ENCODE results near the gene PARVB.

Gene PARVB

GRCh38 chr22:44030051-44030701 lies 6.1 kb downstream of the PARVB start:
- Histone ChIP-seq H3K27ac (ENCODE audit: low read length) (no peak overlapping the region), H3K4me3 (ENCODE audit: low read length) (no peak overlapping the region), H3K79me2 (ENCODE audit: low read length) (peaks cover 91% of the 10 kb centered on the region)

GRCh38 chr22:44030702-44031082 lies 6.6 kb downstream of the PARVB start:
- Histone ChIP-seq H3K4me1 (ENCODE audit: low read length) (peaks cover 30% of the 10 kb centered on the region), H3K9me3 (ENCODE audit: insufficient read depth, low read length) (no peaks in the 10 kb centered on the region), H3K27me3 (ENCODE audit: low read depth, low read length) (no peaks in the 10 kb centered on the region), H3K79me2 (ENCODE audit: low read length) (peaks cover 88% of the 10 kb centered on the region), H3K4me2 (ENCODE audit: low read length) (no peak overlapping the region), H4K20me1 (ENCODE audit: insufficient read depth, low read length) (peaks cover 64% of the 10 kb centered on the region), H2AFZ (ENCODE audit: low read depth, low read length) (no peak overlapping the region), H3K4me3 (ENCODE audit: low read length) (no peak overlapping the region), H3K36me3 (replicated peaks; ENCODE audit: low read depth, low read length) (peaks cover 19% of the 10 kb centered on the region), H3K9ac (ENCODE audit: low read length) (no peak overlapping the region), H3K27ac (ENCODE audit: low read length) (no peak overlapping the region)
- no peak for TF ChIP-seq EZH2phosphoT487 (IDR thresholded peaks at IDR 0.05; ENCODE audit: low read depth)
- no peak for TF ChIP-seq CTCF (IDR thresholded peaks at IDR 0.05; ENCODE audit: low read depth, low read length)

More at GRCh38 chr22:44030051-44030701, 6.1 kb downstream of the PARVB start:
- H3K36me3 ChIP-seq (replicated peaks; ENCODE audit: low read depth, low read length): peaks cover 19% of the 10 kb centered on the region
- no peak overlapping the region for H2AFZ ChIP-seq (ENCODE audit: low read depth, low read length)
- peaks cover 60% of the 10 kb centered on the region for H4K20me1 ChIP-seq (ENCODE audit: insufficient read depth, low read length)
- H3K4me2 ChIP-seq (ENCODE audit: low read length): no peak overlapping the region
- H3K27me3 ChIP-seq (ENCODE audit: low read depth, low read length): no peaks in the 10 kb centered on the region
- H3K9me3 ChIP-seq (ENCODE audit: insufficient read depth, low read length): no peaks in the 10 kb centered on the region
- no peak for TF ChIP-seq CTCF (IDR thresholded peaks at IDR 0.05; ENCODE audit: low read depth, low read length)
- TF ChIP-seq EZH2phosphoT487 (IDR thresholded peaks at IDR 0.05; ENCODE audit: low read depth): no peak
- no peak overlapping the region for H3K9ac ChIP-seq (ENCODE audit: low read length)
- H3K4me1 ChIP-seq (ENCODE audit: low read length): peaks cover 30% of the 10 kb centered on the region

- H3K4me3 ChIP-seq (ENCODE audit: low read length): no peak overlapping the region
- no peak overlapping the region for H2AFZ ChIP-seq (ENCODE audit: low read depth, low read length)
- H3K9ac ChIP-seq (ENCODE audit: low read length): no peak overlapping the region
- H4K20me1 ChIP-seq (ENCODE audit: insufficient read depth, low read length): peaks cover 66% of the 10 kb centered on the region
- H3K27ac ChIP-seq (ENCODE audit: low read length): no peak overlapping the region
- peaks cover 24% of the 10 kb centered on the region for H3K4me1 ChIP-seq (ENCODE audit: low read length)
- TF ChIP-seq CTCF (IDR thresholded peaks at IDR 0.05; ENCODE audit: low read depth, low read length): no peak
- no peak for TF ChIP-seq EZH2phosphoT487 (IDR thresholded peaks at IDR 0.05; ENCODE audit: low read depth)
- peaks cover 19% of the 10 kb centered on the region for H3K36me3 ChIP-seq (replicated peaks; ENCODE audit: low read depth, low read length)
- H3K79me2 ChIP-seq (ENCODE audit: low read length): peaks cover 85% of the 10 kb centered on the region
- no peaks in the 10 kb centered on the region for H3K9me3 ChIP-seq (ENCODE audit: insufficient read depth, low read length)
- no peaks in the 10 kb centered on the region for H3K27me3 ChIP-seq (ENCODE audit: low read depth, low read length)
- no peak overlapping the region for H3K4me2 ChIP-seq (ENCODE audit: low read length)
Observed at GRCh38 chr22:44031158-44031952, 7.3 kb downstream of the PARVB start.

- Histone ChIP-seq H3K79me2 (ENCODE audit: low read length) (peaks cover 86% of the 10 kb centered on the region), H3K4me2 (ENCODE audit: low read length) (no peak overlapping the region), H3K9ac (ENCODE audit: low read length) (no peak overlapping the region), H3K9me3 (ENCODE audit: insufficient read depth, low read length) (no peaks in the 10 kb centered on the region), H3K27ac (ENCODE audit: low read length) (no peak overlapping the region), H4K20me1 (ENCODE audit: insufficient read depth, low read length) (peaks cover 67% of the 10 kb centered on the region), H3K27me3 (ENCODE audit: low read depth, low read length) (no peaks in the 10 kb centered on the region), H2AFZ (ENCODE audit: low read depth, low read length) (no peak overlapping the region), H3K36me3 (replicated peaks; ENCODE audit: low read depth, low read length) (peaks cover 19% of the 10 kb centered on the region), H3K4me3 (ENCODE audit: low read length) (no peak overlapping the region), H3K4me1 (ENCODE audit: low read length) (peaks cover 18% of the 10 kb centered on the region)
- TF ChIP-seq EZH2phosphoT487 (IDR thresholded peaks at IDR 0.05; ENCODE audit: low read depth) (no peak), CTCF (IDR thresholded peaks at IDR 0.05; ENCODE audit: low read depth, low read length) (no peak)
Observed at GRCh38 chr22:44032126-44032730, 8.1 kb downstream of the PARVB start.
